ENCODE data around the gene MUC5AC. TPM values are rescaled to one million over a fixed set of nuclear protein-coding genes. Genes with fewer than 3 reads are reported as not detected.

MUC5AC gene
- total RNA-seq, 1 experiment from 2014 or later: under 0.01 TPM

- CTCF ChIA-PET: no interaction called here
- no peaks in the 10 kb centered on the region; a peak in 1 of 4 replicates for H3K9me3 ChIP-seq (ENCODE audit: control insufficient read depth in 1 of 2, insufficient read depth in 1 of 2, low read depth in 1 of 2, low read length in 2 of 2)
- intact Hi-C loops (cut with micrococcal nuclease): no loop called here
Measured at GRCh38 chr11:1208144-1208393, 50.3 kb downstream of the MUC5AC start.

More at GRCh38 chr11:1208144-1208393, 50.3 kb downstream of the MUC5AC start:
- H3K4me2 ChIP-seq (ENCODE audit: low read length): no peak overlapping the region
- H3K27ac ChIP-seq (ENCODE audit: low read depth, low read length): no peak overlapping the region
- H2AFZ ChIP-seq (ENCODE audit: low read depth, low read length, poor library complexity, severe bottlenecking): no peak overlapping the region
- H3K4me3 ChIP-seq (replicated peaks in 1 of 2; ENCODE audit: low read depth in 1 of 2, low read length in 2 of 2): no peak overlapping the region
- BruUV-seq (replicated peaks): no TSS peak
- DNase-seq (ENCODE audit: low read depth, low spot score) (no peak), ATAC-seq (no peak)
- no peaks in the 10 kb centered on the region for H3K79me2 ChIP-seq (ENCODE audit: insufficient read depth, low read length)
- TF ChIP-seq EGR1 (IDR thresholded peaks at IDR 0.05; ENCODE audit: low read depth) (no peak), JUND (IDR thresholded peaks at IDR 0.05) (no peak), POLR2A (IDR thresholded peaks at IDR 0.05; ENCODE audit: borderline replicate concordance, extremely low read depth, insufficient read depth, insufficient read length) (no peak), ATF3 (IDR thresholded peaks at IDR 0.05) (no peak), REST (IDR thresholded peaks at IDR 0.05; ENCODE audit: low read depth) (no peak), FOSL1 (IDR thresholded peaks at IDR 0.05; ENCODE audit: low read depth) (no peak), RAD21 (IDR thresholded peaks at IDR 0.05; ENCODE audit: low read depth) (no peak), SP1 (IDR thresholded peaks at IDR 0.05; ENCODE audit: low read depth) (no peak), SRF (IDR thresholded peaks at IDR 0.05; ENCODE audit: low read depth) (no peak), CEBPB (IDR thresholded peaks at IDR 0.05; ENCODE audit: low read depth) (no peak), YY1 (IDR thresholded peaks at IDR 0.05; ENCODE audit: extremely low read depth, insufficient replicate concordance, low read depth, low read length) (no peak), POLR2AphosphoS5 (IDR thresholded peaks at IDR 0.05; ENCODE audit: low read depth, low read length) (no peak), CBX3 (IDR thresholded peaks at IDR 0.05; ENCODE audit: low read depth) (no peak)
- H3K9ac ChIP-seq (ENCODE audit: low read length): no peak overlapping the region
- H3K4me1 ChIP-seq (ENCODE audit: control insufficient read depth in 1 of 2, insufficient read depth in 2 of 2, low read length in 2 of 2): peaks cover 12 to 13% of the 10 kb centered on the region in 2 experiments
- H3K36me3 ChIP-seq (ENCODE audit: control insufficient read depth in 1 of 2, insufficient read depth in 2 of 2, low read length in 2 of 2): no peaks in the 10 kb centered on the region
- ChIA-PET POLR2A (no interaction called here), RAD21 (ENCODE audit: low non-redundant PET in 1 of 2, low total read pairs in 2 of 2, uncharacterized antibody in 2 of 2, unreplicated experiment in 2 of 2) (no interaction called here)
- H3K27me3 ChIP-seq (ENCODE audit: insufficient read depth, low read length): no peaks in the 10 kb centered on the region
- no peaks in the 10 kb centered on the region for H4K20me1 ChIP-seq (ENCODE audit: insufficient read depth)
- no peaks in the 10 kb centered on the region for H3K9me2 ChIP-seq (ENCODE audit: insufficient read depth)
